ENCODE results near the gene SRSF2. TPM values are rescaled to one million over a fixed set of nuclear protein-coding genes. Genes with fewer than 3 reads are reported as not detected.
A peak's percentile ranks its signal among the peaks of the same experiment; 100 is the strongest.

Gene SRSF2
- 100 to 1,000 TPM; 327 to 363 (median 351) TPM for total RNA-seq
- 100 to 1,000 TPM; 104 to 126 TPM for polyA plus RNA-seq
- total RNA-seq = 531 reads per million, percentile 98 among the genes with 10 or more reads in this experiment

DNA sequence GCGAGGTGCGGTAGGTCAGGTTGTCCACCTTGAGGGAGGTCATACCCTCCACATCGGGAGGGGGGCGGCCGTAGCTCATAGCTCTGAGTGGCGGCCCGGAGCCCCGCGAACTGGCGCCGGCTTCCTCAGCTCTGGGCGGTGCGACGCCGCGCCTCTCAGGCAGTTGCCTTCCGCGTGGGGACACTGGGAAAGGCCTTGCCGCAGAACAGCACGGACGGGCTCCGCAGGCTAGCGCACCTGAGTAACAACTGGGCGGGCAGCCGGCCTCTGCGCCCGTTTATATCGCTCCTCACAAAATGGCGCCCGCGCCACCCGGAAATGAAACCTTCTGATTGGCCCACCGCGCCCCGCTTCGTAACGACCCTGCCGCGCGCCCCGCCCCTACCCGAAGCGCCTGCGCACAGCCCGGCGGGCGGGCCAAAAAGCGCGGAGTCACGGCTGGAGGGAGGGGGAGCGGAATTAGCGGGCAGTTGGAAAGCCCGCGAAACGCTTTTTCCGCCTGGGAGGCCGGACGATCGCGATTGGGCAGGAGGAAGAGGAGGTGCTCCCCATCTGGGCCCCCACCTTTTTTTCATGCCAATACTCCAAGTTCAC is at the start of gene SRSF2:
TSS of gene SRSF2 (minus strand) at position 250 of the 594 bp plus-strand sequence. CDS start at position 79, 171 bp downstream.
- peaks cover 17 to 39% (median 36%) of the 10 kb centered on the region in 3 experiments for H3K36me3 ChIP-seq (ENCODE audit: control insufficient read depth in 2 of 3, insufficient read depth in 3 of 3, low read length in 3 of 3)
- peak within 1 kb of the TSS; percentile 97 for H3K4me3 ChIP-seq (ENCODE audit: low read length)
- Mint-ChIP-seq H3K9me3 (peaks cover 0 to 9% (median 0%) of the 10 kb centered on the region in 11 donors), H3K4me3 (peak within 1 kb of the TSS; percentile 90 to 99 (median 97)), H3K27me3 (no peaks in the 10 kb centered on the region), H3K36me3 (peaks cover 12 to 37% (median 36%) of the 10 kb centered on the region in 5 donors), H3K27ac (peak within 1 kb of the TSS; percentile 95 to 100 (median 99)), H3K4me1 (peaks cover 26 to 66% (median 58%) of the 10 kb centered on the region in 7 donors)
- intact Hi-C loops (cut with micrococcal nuclease) = loop anchor here (1.0 to 10.0 kb wide), 16 partner anchors 11 to 1395 kb away; partner anchors contain the start of genes JMJD6 (in 2 of the 2), METTL23 (in 2 of the 2), SEC14L1 (in 2 of the 2) and TMC8 (in 2 of the 2)
- ATAC-seq (peak; percentile 86), DNase-seq (peak; percentile 98 to 100 (median 99))
- H3K27me3 ChIP-seq (ENCODE audit: control insufficient read depth in 2 of 2, insufficient read depth in 2 of 2, low read length in 2 of 2) = no peaks in the 10 kb centered on the region
- CTCF ChIA-PET = interaction anchor here (1.0 to 1.9 kb wide), 2 partner anchors 10 to 24 kb away, joined by 6 to 8 read pairs; partner anchors contain the start of genes JMJD6 and METTL23
- POLR2A ChIA-PET = interaction anchor here (0.6 to 8.2 kb wide), 18 partner anchors 9 to 765 kb away, joined by 3 to 187 read pairs (median 4); partner anchors contain the start of genes JMJD6, METTL23 and SEC14L1
- peak within 1 kb of the TSS; percentile 96 for H3K27ac ChIP-seq (ENCODE audit: low read depth, low read length)
- no peaks in the 10 kb centered on the region for H3K9me3 ChIP-seq (ENCODE audit: control insufficient read depth in 2 of 3, low read length in 3 of 3)
- peaks cover 45 to 49% of the 10 kb centered on the region in 2 donors for H3K4me1 ChIP-seq (ENCODE audit: control insufficient read depth in 2 of 2, insufficient read depth in 2 of 2, low read length in 2 of 2)

GRCh38 chr17:76784926-76785325 is 47.8 kb upstream of the SRSF2 start:
- H3K4me1 Mint-ChIP-seq = peaks cover 0 to 15% (median 0%) of the 10 kb centered on the region in 7 donors
- DNase-seq (no peak), ATAC-seq (no peak)
- Histone ChIP-seq H3K4me3 (ENCODE audit: low read length) (no peak overlapping the region), H3K4me1 (ENCODE audit: control insufficient read depth in 2 of 2, insufficient read depth in 2 of 2, low read length in 2 of 2) (no peaks in the 10 kb centered on the region), H3K27ac (ENCODE audit: low read depth, low read length) (no peak overlapping the region), H3K9me3 (ENCODE audit: control insufficient read depth in 2 of 3, low read length in 3 of 3) (no peaks in the 10 kb centered on the region), H3K36me3 (ENCODE audit: control insufficient read depth in 2 of 3, insufficient read depth in 3 of 3, low read length in 3 of 3) (peaks cover 0 to 4% (median 0%) of the 10 kb centered on the region in 3 experiments), H3K27me3 (ENCODE audit: control insufficient read depth in 2 of 2, insufficient read depth in 2 of 2, low read length in 2 of 2) (no peaks in the 10 kb centered on the region)
- no peaks in the 10 kb centered on the region for H3K27me3 Mint-ChIP-seq
- H3K36me3 Mint-ChIP-seq = peaks cover 0 to 9% (median 5%) of the 10 kb centered on the region in 5 donors
- no peak overlapping the region for H3K4me3 Mint-ChIP-seq
- peaks cover 0 to 1% (median 0%) of the 10 kb centered on the region in 11 donors for H3K9me3 Mint-ChIP-seq
- ChIA-PET POLR2A (interaction anchor here (0.6 kb wide), 1 partner anchor 16 kb away, joined by 4 read pairs; no protein-coding TSS in a partner anchor), CTCF (no interaction called here)
- intact Hi-C loops (cut with micrococcal nuclease) = no loop called here
- no peak overlapping the region for H3K27ac Mint-ChIP-seq

DNA sequence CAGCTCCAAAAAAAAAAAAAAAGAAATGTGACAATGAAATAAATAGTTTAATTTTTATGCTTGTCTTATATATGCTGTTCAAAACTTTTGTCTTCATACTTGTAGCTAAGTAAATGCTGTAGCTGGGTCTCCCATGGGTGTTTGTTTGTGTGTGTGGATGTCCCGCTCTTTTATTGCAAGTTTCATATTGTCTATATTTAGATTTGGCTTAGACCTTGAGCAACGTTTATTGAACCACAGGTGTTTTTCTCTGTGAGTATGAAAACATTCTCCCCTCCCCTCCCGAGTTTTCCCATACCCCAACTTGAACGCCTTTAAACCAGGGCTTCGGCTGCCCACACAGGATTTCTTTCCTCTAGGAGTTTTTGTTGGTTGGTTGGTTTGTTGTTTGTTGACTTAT is 46.0 kb upstream of the SRSF2 start:
- POLR2A ChIA-PET = interaction anchor here (1.3 kb wide), 1 partner anchor 56 kb away, joined by 3 read pairs; the partner anchor contains the start of gene METTL23
- Mint-ChIP-seq H3K36me3 (peaks cover 0 to 15% (median 9%) of the 10 kb centered on the region in 5 donors), H3K27me3 (no peaks in the 10 kb centered on the region), H3K4me1 (peaks cover 0 to 17% (median 0%) of the 10 kb centered on the region in 7 donors), H3K27ac (no peak overlapping the region), H3K9me3 (peaks cover 0 to 1% (median 0%) of the 10 kb centered on the region in 11 donors), H3K4me3 (no peak overlapping the region)
- intact Hi-C loops (cut with micrococcal nuclease) = no loop called here
- ATAC-seq (no peak), DNase-seq (no peak)
- Histone ChIP-seq H3K4me3 (ENCODE audit: low read length) (no peak overlapping the region), H3K9me3 (ENCODE audit: control insufficient read depth in 2 of 3, low read length in 3 of 3) (no peaks in the 10 kb centered on the region), H3K36me3 (ENCODE audit: control insufficient read depth in 2 of 3, insufficient read depth in 3 of 3, low read length in 3 of 3) (peaks cover 0 to 14% (median 4%) of the 10 kb centered on the region in 3 experiments), H3K27ac (ENCODE audit: low read depth, low read length) (no peak overlapping the region), H3K27me3 (ENCODE audit: control insufficient read depth in 2 of 2, insufficient read depth in 2 of 2, low read length in 2 of 2) (no peaks in the 10 kb centered on the region), H3K4me1 (ENCODE audit: control insufficient read depth in 2 of 2, insufficient read depth in 2 of 2, low read length in 2 of 2) (no peaks in the 10 kb centered on the region)
- CTCF ChIA-PET = interaction anchor here (0.7 to 1.2 kb wide), 2 partner anchors 269 to 273 kb away, joined by 3 to 4 read pairs; no protein-coding TSS in a partner anchor

- H3K4me1 Mint-ChIP-seq = peaks cover 0 to 6% (median 0%) of the 10 kb centered on the region in 7 donors
Measured at GRCh38 chr17:76781056-76781982, 44.2 kb upstream of the SRSF2 start.

GRCh38 chr17:76775021-76775600 is 38.0 kb upstream of the SRSF2 start:
- DNase-seq (no peak), ATAC-seq (no peak)
- H3K36me3 Mint-ChIP-seq = peaks cover 15 to 43% (median 32%) of the 10 kb centered on the region in 5 donors
- Histone ChIP-seq H3K4me3 (ENCODE audit: low read length) (no peak overlapping the region), H3K36me3 (ENCODE audit: control insufficient read depth in 2 of 3, insufficient read depth in 3 of 3, low read length in 3 of 3) (peaks cover 11 to 41% (median 13%) of the 10 kb centered on the region in 3 experiments), H3K9me3 (ENCODE audit: control insufficient read depth in 2 of 3, low read length in 3 of 3) (no peaks in the 10 kb centered on the region), H3K27me3 (ENCODE audit: control insufficient read depth in 2 of 2, insufficient read depth in 2 of 2, low read length in 2 of 2) (no peaks in the 10 kb centered on the region), H3K27ac (ENCODE audit: low read depth, low read length) (no peak overlapping the region), H3K4me1 (ENCODE audit: control insufficient read depth in 2 of 2, insufficient read depth in 2 of 2, low read length in 2 of 2) (peaks cover 11 to 13% of the 10 kb centered on the region in 2 donors)
- H3K27ac Mint-ChIP-seq = peak overlapping the region in 1 of 9 donors; percentile 62
- ChIA-PET CTCF (interaction anchor here (1.2 kb wide), 1 partner anchor 62 kb away, joined by 3 read pairs; no protein-coding TSS in a partner anchor), POLR2A (interaction anchor here (0.5 kb wide), 1 partner anchor 47 kb away, joined by 3 read pairs; no protein-coding TSS in a partner anchor)
- H3K4me1 Mint-ChIP-seq = peaks cover 15 to 26% (median 23%) of the 10 kb centered on the region in 7 donors
- intact Hi-C loops (cut with micrococcal nuclease) = no loop called here
- no peaks in the 10 kb centered on the region for H3K27me3 Mint-ChIP-seq
- no peak overlapping the region for H3K4me3 Mint-ChIP-seq
- H3K9me3 Mint-ChIP-seq = peaks cover 0 to 6% (median 0%) of the 10 kb centered on the region in 11 donors

More at GRCh38 chr17:76781056-76781982, 44.2 kb upstream of the SRSF2 start:
- ChIA-PET POLR2A (interaction anchor here (0.7 kb wide), 1 partner anchor 295 kb away, joined by 5 read pairs; no protein-coding TSS in a partner anchor), CTCF (interaction anchor here (0.6 to 3.3 kb wide), 3 partner anchors 54 to 348 kb away, joined by 3 to 11 read pairs (median 5); no protein-coding TSS in a partner anchor)
- DNase-seq (peak in 5 of 9 donors; percentile 9 to 34 (median 16)), ATAC-seq (peak; percentile 44)
- H3K9me3 ChIP-seq (ENCODE audit: control insufficient read depth in 2 of 3, low read length in 3 of 3) = no peaks in the 10 kb centered on the region
- H3K4me3 ChIP-seq (ENCODE audit: low read length) = no peak overlapping the region
- peaks cover 0 to 1% (median 0%) of the 10 kb centered on the region in 11 donors for H3K9me3 Mint-ChIP-seq
- H3K27me3 Mint-ChIP-seq = no peaks in the 10 kb centered on the region
- no peaks in the 10 kb centered on the region for H3K4me1 ChIP-seq (ENCODE audit: control insufficient read depth in 2 of 2, insufficient read depth in 2 of 2, low read length in 2 of 2)
- intact Hi-C loops (cut with micrococcal nuclease) = loop anchor here in 1 of 2 donors (1.0 kb wide), 3 partner anchors 44 to 68 kb away; partner anchors contain the start of gene SRSF2
- H3K27ac Mint-ChIP-seq = peak overlapping the region in 2 of 9 donors; percentile 47 to 64
- no peak overlapping the region for H3K4me3 Mint-ChIP-seq
- H3K27me3 ChIP-seq (ENCODE audit: control insufficient read depth in 2 of 2, insufficient read depth in 2 of 2, low read length in 2 of 2) = no peaks in the 10 kb centered on the region
- H3K36me3 ChIP-seq (ENCODE audit: control insufficient read depth in 2 of 3, insufficient read depth in 3 of 3, low read length in 3 of 3) = peaks cover 0 to 21% (median 7%) of the 10 kb centered on the region in 3 experiments
- H3K27ac ChIP-seq (ENCODE audit: low read depth, low read length) = no peak overlapping the region
- H3K36me3 Mint-ChIP-seq = peaks cover 0 to 23% (median 9%) of the 10 kb centered on the region in 5 donors
